Dermis microvascular lymphatic vessel endothelial cell (primary cell): ENCODE data around the gene TMEM205. TPM values are rescaled to one million over a fixed set of nuclear protein-coding genes. Genes with fewer than 3 reads are reported as not detected.
"Not testable (repeated sequence)": the region's sequence is repeated elsewhere in the genome, so short reads cannot be mapped to it uniquely, and the experiment has no call there.

Experiments used
- DNase-seq, 2 donors: peaks; one replicate each; pipeline versions ENCODE4 v3.0.0 to v3.0.0-alpha.2; 2010; ENCODE audit warnings: low read depth in 2 of 2
- total RNA-seq: library from RNA; depleted of rRNA; stranded (reverse); fragments of >200 nt; gene quantifications from 2 replicates; pipeline ENCODE4 v1.2.1, GENCODE V29; 2014

TMEM205 gene
- total RNA-seq, result 77.7 and 127 TPM in 2 replicates

DNA sequence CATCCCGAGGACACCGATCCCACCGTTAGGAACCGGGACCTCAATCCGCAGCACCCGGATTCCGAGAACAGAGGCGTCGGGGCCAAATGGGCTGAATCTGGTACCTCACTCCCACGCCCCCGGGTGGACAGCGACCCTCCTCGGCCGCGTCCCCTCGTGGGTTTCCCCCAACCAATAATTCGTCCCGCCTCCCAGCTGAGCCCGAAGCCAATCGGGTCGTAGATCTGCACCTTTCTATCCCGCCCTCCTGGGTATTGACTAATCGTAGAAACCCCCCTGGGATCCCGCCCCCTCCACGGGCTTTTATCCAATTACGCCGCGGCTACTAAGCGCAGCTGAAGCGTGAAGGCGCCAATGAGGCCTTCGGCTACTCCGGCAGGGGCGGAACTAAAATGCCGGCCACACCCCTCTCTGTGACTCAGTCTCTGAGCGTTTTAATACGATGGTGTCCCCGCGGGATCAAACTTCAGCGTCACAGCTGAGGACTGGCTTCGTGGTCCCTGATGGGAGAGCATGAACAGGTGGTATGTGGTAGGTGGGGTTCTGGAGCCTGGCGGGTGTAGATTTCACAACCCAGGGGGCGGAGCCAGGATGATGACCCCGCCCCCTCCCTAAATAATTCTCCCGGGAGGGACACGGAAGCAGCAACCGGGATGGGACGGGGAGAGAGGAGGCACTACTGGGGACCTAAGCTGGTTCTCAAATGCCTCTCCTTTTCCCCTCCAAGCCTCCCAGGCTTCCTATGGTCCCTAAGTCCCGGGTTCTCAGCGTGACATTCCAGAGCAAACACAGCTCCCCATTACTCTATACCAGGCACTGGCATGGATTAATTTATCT lies at the start of gene TMEM205, which contains the start of gene CCDC159:
TSS of gene TMEM205 (minus strand) at position 165 of the 837 bp plus-strand sequence. CDS start 649 bp downstream, outside the sequence.
TSS of gene CCDC159 (plus strand) at position 416 of the 837 bp plus-strand sequence. CDS start at position 504, 88 bp downstream.
- peak; percentile 98 to 99 for DNase-seq

GRCh38 chr19:11390933-11391680 lies 45.0 kb upstream of the TMEM205 start:
- DNase-seq, result no peak

- no peak for DNase-seq
Observed at GRCh38 chr19:11390359-11390758, 44.3 kb upstream of the TMEM205 start.

DNA sequence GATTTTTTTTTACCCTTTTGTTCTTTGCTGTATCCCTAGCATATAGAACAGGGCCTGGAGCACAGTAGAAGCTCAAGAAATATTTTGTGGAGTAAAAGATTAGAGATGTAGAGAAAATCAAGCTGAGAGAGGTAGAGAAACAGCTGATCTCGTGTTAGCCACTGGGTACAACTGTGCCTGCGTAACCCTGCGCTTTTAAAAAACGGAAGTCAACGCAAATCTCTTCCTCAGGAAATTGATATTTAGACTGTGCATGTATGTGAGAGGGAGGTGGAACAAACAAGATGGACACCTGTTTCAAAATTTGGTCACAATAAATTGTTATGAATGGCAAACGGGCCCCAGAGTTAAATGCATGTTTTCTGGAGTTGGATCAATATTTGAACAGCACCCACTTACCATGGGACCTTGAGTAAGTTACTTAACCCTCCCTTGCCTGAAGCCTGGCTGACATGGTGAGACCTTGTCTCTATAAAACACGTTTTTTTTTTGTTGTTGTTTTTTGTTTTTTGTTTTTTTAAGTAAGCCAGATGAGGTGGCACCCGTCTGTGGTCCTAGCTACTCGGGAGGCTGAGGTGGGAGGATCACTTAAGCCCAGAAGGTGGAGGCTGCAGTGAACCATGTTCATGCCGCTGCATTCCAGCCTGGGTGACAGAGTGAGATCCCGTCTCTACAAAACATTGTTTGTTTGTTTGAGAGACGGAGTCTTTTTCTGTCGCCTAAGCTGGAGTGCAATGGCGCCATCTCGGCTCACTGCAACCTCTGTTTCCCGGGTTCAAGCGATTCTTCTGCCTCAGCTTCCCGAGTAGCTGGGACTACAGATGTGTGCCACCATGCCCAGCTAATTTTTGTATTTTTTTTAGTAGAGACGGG lies 41.3 kb upstream of the TMEM205 start:
- DNase-seq, result no peak

DNA sequence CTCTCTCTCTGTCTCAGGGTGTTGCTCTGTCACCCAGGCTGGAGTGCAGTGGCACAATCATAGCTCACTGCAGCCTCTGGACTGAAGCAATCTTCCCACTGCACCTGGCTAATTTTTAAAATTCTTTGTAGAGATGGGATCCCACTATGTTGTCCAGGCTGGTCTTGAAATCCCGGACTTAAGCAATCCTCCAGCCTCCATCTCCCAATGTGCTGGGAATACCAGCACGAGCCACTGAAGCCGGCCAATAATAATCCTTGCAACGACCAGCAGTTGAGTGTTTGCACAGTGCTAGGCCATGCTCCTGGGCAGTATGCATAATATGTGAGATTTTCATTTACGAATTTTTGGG lies 38.7 kb upstream of the TMEM205 start:
- no peak for DNase-seq

GRCh38 chr19:11383706-11384048 lies 37.6 kb upstream of the TMEM205 start:
- DNase-seq, result no peak

GRCh38 chr19:11382898-11383705 lies 37.0 kb upstream of the TMEM205 start:
- peak in 1 of 2 donors; percentile 42 for DNase-seq

DNA sequence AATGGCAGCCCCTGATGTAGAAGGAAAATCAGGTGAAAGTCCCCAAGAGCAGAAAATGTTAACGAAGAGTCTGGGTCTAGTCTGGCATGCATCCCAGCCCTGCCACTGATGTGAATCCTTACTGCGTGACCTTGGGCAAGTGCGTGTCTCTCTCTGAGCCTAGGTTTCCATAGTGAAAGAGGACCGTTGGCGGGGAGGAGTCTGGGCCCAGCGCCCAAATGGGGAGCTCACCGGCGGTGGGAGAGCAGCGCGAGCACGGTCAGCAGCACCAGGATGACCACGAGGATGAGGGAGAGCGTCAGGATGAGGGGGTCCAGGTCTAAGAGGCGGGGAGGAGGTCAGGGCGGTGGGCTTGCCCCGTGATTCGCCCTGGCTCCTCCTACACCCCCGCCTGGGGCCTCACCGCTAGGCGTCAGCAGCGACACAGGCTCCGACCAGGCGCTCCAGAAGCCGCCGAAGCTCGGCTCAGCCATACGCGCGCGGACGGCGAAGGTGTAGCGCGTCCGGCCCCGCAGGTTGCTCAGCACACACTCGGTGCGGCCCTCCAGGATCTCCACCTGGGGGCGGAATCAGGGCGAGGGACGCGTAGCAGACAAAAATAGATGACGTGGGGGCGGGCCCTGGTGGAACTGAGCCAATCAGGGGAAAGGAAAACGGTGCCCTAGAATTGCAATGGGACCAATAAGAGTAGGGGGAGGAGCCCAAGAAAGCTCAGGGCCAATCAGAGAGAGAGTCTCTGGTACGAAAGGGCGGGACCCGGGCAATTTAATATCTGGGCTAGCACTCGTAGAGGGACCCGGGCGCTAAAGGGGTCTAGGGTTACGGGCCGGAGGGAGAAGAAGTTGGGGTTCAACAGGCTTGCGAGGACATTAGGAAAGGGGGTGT lies 34.8 kb upstream of the TMEM205 start:
- peak; percentile 87 to 96 for DNase-seq

DNA sequence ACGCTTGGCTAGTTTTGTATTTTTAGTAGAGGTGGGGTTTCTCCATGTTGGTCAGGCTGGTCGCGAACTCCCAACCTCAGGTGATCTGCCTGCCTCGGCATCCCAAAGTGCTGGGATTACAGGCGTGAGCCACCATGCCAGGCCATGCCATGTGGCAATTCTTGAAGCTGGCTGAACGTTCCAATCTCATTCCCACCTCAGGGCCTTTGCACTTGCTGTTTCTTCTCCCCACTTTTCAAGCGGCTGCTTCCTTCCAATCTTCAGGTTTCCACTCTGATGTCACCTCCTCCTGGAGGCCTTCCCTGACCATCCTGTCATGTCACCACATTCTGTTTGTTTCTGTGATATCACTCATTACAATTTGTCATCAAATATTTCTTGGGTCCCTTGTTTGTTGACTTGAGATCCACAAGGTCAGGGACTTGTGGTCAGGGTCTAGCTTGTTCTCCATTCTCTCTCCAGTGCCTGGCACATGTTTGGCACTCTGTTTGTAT lies 33.8 kb upstream of the TMEM205 start:
- DNase-seq, result no peak

DNA sequence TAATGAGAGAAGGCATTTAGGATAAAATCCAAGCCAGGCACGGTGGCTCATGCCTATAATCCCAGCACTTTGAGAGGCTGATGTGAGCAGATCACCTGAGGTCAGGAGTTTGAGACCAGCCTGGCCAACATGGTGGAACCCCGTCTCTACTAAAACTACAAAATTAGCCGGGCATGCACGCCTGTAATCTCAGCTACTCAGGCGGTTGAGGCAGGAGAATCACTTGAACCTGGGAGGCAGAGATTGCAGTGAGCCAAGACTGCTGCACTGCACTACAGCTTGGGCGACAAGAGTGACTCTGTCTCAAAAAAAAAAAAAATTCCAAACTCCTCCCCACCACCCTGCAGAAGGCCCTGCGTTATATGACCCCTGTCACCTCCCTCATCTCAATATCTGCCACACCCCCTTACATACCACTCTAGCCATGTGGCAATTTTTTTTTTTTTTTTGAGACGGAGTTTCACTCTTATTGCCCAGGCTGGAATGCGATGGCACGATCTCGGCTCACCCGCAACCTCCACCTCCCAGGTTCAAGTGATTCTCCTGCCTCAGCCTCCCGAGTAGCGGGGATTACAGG lies 33.3 kb upstream of the TMEM205 start:
- not testable (repeated sequence) for DNase-seq

GRCh38 chr19:11378319-11379189 lies 32.5 kb upstream of the TMEM205 start:
- DNase-seq, result peak in 1 of 2 donors; percentile 63

GRCh38 chr19:11377756-11378155 lies 31.7 kb upstream of the TMEM205 start:
- no peak for DNase-seq

DNA sequence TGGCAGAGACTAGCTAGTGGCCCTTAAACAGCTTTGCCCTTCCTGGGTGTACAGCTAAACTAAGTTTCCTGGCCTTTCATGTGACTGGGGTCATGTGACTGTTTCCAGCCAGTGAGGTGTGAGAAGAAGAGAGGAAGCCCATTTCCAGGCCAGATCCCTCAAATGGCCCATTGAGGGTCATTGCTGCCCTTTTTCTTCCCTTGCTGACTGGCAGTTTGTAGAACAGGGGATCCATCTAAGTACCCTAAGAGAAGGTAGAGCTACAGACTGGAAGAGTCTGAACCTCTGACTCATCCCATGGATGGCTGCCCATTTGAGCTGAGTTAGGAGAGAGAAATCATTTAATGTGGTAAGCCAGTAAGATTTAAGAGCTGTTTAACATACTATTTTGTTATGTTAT lies 31.2 kb upstream of the TMEM205 start:
- DNase-seq, result peak in 1 of 2 donors; percentile 44

GRCh38 chr19:11375143-11375948 lies 29.3 kb upstream of the TMEM205 start:
- DNase-seq, result peak; percentile 51 to 57

- peak; percentile 99 to 100 for DNase-seq
Observed at GRCh38 chr19:11374433-11375142, 28.5 kb upstream of the TMEM205 start, which contains the start of gene SWSAP1. Gene SWSAP1 (plus strand): TSS chr19:11374666. CDS start chr19:11374681, 15 bp downstream.

GRCh38 chr19:11373885-11374432 lies 27.9 kb upstream of the TMEM205 start:
- no peak for DNase-seq
